ENCODE data around the gene MCM3. TPM values are rescaled to one million over a fixed set of nuclear protein-coding genes. Genes with fewer than 3 reads are reported as not detected.

MCM3 gene
- 100 to 1,000 TPM in 3 of 4 donors, 10 to 100 TPM in 1; 83.1 to 136 (median 129) TPM for polyA plus RNA-seq (ENCODE audit: insufficient read length in 4 of 4)

GRCh38 chr6:52284460-52285176, at the start of gene MCM3:
Gene MCM3, minus strand, starts transcription at chr6:52284742. Its CDS starts 68 bp downstream, at chr6:52284674.
- DNase-seq (ENCODE audit: low read depth in 4 of 4, low spot score in 3 of 4): peak; percentile 98

- DNase-seq (ENCODE audit: low read depth in 4 of 4, low spot score in 3 of 4): no peak
These were observed 49.3 kb upstream of the MCM3 start for GRCh38 chr6:52333840-52334200.

DNA sequence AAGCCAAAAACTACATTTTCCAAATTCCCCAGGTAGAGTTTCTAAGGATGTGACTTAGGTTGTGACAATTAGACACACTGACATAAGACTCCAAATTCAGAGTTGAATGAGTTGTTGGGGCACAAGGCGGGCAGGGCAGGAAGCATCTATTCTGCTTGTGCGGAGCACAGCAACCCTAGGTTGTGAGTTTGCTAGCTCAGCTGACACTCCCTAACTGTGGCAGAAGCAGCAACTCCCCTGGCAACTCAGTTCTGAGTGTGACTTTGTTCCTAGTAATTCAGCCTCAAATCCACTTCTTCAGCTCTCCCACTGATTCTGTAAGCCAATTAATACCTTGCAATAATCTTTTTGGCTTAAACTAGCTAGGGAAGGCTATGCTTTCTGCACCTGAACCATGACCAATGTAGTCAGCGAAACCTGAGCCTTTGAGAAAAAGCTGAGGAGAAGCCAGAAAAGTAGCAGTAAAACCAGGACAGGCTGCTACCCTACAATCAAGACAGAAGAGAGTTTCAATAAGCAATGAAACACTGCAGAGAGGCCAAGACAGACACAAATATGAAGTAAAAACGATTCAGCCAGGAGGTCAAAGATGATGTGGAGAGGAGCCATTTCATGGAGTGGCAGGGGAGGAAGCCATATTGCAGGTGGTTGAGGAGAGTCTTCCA, 47.4 kb upstream of the MCM3 start:
- DNase-seq (ENCODE audit: low read depth in 4 of 4, low spot score in 3 of 4): no peak

GRCh38 chr6:52330470-52330869, 45.9 kb upstream of the MCM3 start:
- DNase-seq (ENCODE audit: low read depth in 4 of 4, low spot score in 3 of 4): no peak

GRCh38 chr6:52328729-52329128, 44.2 kb upstream of the MCM3 start:
- DNase-seq (ENCODE audit: low read depth in 4 of 4, low spot score in 3 of 4): no peak

DNA sequence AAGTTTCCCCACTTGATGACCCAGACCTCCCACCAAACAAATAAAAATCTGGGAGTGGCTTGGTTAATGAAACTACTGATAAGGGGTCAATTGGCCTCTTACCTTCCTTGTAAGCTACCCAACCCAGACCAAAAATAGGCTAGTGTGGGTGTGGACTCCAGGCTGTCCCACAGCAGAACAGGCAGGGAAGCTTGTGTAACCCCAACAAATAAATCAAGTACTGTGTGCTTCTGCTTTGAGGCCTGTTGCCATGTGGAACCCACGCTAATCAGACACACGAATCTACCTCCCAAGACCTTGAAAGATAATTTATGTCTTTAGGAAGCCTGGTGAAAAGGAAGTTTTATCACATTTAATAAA, 43.7 kb upstream of the MCM3 start:
- DNase-seq (ENCODE audit: low read depth in 4 of 4, low spot score in 3 of 4): no peak

GRCh38 chr6:52326540-52327364, 42.2 kb upstream of the MCM3 start:
- no peak for DNase-seq (ENCODE audit: low read depth in 4 of 4, low spot score in 3 of 4)

GRCh38 chr6:52325695-52326471, 41.3 kb upstream of the MCM3 start:
- no peak for DNase-seq (ENCODE audit: low read depth in 4 of 4, low spot score in 3 of 4)

DNA sequence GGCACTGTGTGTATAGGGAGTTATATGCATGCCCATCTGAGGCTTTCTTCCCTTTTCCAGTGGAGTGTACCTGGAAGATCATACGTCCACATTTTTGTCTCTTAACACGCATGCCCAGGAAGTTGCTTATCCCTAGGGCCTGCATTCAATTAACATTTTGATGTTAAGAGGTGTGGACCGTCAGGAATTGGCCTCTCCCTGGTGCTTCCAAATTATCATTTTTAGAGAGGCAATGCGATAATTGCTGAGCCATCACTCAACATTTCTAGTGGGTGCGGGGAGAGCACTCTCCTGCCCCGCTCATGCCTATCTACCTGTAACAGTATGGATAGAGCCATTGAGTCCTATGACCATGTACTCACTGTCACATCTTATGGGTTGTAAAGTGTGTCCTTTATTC, 39.6 kb upstream of the MCM3 start:
- DNase-seq (ENCODE audit: low read depth in 4 of 4, low spot score in 3 of 4): no peak

DNA sequence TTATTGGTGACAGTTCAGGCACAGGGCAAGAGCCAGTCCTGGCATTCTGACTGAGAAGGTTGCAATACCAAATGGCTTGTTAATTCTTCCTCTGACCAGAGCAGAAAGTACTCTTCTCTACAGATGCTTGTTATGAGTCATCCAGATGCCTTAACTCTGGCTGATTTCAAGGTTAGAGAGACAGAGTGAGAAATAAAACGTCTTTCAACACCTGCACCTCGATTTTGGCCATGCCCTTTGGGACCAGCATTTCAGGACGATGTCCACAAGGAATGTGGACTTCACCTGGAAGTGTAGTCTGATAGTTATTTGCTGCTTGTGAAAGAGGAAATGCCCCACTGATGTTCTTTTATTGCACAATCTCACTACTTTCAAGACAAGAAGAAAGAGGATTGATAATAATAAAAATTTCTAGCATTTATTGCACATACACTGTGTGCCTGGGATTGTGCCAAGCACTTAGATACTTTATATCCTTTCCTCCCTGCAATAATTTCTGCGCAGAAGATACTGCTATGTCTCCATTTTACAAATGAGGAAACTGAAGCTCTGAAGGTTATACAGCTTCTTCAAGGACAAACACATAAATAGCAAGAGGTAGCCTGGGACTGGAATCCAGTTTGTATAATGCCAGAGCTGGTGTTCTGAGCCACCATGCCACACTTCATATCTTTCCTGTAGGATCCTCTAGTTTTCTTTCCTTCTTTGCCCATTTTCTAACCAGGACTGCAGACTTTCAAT, 33.5 kb upstream of the MCM3 start:
- no peak for DNase-seq (ENCODE audit: low read depth in 4 of 4, low spot score in 3 of 4)

GRCh38 chr6:52317211-52317610, 32.7 kb upstream of the MCM3 start:
- DNase-seq (ENCODE audit: low read depth in 4 of 4, low spot score in 3 of 4): no peak

DNA sequence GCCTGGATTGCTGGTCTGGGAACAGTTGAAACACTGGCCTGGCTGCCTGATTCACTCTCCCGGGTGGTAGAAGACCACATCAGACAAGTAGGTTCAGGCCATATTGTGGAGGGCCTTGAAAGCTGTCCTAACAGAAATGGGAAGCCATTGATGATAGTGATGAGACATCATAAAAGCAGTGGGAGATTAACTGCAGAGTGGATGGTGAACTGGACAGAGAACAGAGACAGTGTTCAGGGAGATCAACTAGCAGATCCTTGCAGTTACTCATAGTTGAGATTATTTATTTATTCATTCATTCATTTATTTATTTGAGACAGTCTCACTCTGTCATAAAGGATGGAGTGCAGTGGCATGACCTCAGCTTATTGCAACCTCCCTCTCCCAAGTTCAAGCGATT, 30.2 kb upstream of the MCM3 start:
- no peak for DNase-seq (ENCODE audit: low read depth in 4 of 4, low spot score in 3 of 4)

- DNase-seq (ENCODE audit: low read depth in 4 of 4, low spot score in 3 of 4): no peak
These were observed 27.9 kb upstream of the MCM3 start for GRCh38 chr6:52312461-52312860.

DNA sequence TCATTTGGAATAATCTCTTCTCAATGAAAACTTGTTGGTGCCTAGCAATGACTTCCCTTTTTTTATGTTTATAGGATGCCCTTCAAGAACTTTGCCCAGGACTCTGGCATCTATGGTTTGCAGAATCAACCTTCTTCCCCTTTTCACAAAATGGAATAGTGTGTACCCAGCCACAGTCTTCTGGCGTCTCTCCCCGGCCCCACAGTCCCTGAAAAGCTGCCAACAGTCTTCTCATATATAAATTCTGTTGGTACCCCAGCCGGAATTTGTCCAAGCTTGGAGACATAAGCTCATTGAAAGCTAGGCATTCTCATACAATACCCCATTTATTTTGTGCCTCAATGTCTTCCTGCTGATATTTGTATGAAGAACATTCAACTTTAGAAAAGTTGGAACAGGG, 26.4 kb upstream of the MCM3 start:
- DNase-seq (ENCODE audit: low read depth in 4 of 4, low spot score in 3 of 4): no peak

DNA sequence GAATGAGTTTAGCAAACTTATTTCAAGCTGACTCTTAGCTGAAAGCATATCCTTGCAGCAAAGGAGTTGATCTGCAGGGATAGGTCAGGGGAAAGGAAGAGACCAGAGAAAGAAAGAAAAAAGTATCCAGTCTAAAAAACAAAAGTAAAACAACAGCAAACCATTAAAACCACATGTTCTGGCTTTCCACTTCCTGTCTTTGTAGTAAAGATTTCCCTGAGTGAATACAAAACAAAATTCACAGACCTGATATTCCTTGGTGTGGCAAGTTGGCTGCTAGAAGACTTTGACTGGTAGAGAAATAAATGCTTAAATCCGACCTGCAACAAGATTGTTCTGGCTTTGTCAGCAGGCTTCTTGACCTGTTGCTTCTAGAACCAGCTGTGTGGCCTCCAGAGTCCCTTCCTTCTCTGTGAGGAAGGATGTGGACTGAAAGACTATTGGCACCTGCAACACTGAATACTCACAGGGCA, 23.4 kb upstream of the MCM3 start:
- DNase-seq (ENCODE audit: low read depth in 4 of 4, low spot score in 3 of 4): no peak

GRCh38 chr6:52306972-52307870, 22.7 kb upstream of the MCM3 start:
- DNase-seq (ENCODE audit: low read depth in 4 of 4, low spot score in 3 of 4): no peak

GRCh38 chr6:52305948-52306767, 21.6 kb upstream of the MCM3 start:
- DNase-seq (ENCODE audit: low read depth in 4 of 4, low spot score in 3 of 4): no peak

DNA sequence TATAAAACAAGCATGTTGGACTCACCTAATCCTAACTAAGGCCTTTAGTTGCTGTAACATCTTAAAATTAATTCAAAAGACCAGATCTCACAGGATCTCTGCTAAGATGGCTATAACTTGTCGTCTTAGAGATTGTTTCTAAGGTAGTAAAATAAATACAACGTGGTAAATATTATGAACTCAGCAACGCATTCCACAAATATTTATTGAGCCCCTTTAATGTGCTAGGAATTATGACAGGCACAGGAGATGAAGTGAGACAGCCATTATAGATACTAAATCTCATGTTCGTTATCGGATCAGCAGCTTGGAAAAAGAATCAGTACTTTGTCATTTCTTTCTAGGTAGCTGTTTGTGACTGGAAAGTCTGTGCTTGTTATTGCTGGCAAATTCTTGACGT, 20.9 kb upstream of the MCM3 start:
- no peak for DNase-seq (ENCODE audit: low read depth in 4 of 4, low spot score in 3 of 4)

Measured in left renal pelvis (tissue), 4 donors.